Stimulated activated CD4-positive, alpha-beta T cell treated with anti-CD3 and anti-CD28 coated beads, Interleukin-1b, Interleukin-23, amount 100 ng/mL, for 48 hours (primary cell): ENCODE results near the gene GGNBP2.
A peak's percentile ranks its signal among the peaks of the same experiment; 100 is the strongest.
"Not testable (repeated sequence)": the region's sequence is repeated elsewhere in the genome, so short reads cannot be mapped to it uniquely, and the experiment has no call there.

Source experiments
- DNase-seq: peaks from one replicate; pipeline ENCODE4 v3.0.0-alpha.2; 2020

GGNBP2 gene, protein sequence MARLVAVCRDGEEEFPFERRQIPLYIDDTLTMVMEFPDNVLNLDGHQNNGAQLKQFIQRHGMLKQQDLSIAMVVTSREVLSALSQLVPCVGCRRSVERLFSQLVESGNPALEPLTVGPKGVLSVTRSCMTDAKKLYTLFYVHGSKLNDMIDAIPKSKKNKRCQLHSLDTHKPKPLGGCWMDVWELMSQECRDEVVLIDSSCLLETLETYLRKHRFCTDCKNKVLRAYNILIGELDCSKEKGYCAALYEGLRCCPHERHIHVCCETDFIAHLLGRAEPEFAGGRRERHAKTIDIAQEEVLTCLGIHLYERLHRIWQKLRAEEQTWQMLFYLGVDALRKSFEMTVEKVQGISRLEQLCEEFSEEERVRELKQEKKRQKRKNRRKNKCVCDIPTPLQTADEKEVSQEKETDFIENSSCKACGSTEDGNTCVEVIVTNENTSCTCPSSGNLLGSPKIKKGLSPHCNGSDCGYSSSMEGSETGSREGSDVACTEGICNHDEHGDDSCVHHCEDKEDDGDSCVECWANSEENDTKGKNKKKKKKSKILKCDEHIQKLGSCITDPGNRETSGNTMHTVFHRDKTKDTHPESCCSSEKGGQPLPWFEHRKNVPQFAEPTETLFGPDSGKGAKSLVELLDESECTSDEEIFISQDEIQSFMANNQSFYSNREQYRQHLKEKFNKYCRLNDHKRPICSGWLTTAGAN

DNA sequence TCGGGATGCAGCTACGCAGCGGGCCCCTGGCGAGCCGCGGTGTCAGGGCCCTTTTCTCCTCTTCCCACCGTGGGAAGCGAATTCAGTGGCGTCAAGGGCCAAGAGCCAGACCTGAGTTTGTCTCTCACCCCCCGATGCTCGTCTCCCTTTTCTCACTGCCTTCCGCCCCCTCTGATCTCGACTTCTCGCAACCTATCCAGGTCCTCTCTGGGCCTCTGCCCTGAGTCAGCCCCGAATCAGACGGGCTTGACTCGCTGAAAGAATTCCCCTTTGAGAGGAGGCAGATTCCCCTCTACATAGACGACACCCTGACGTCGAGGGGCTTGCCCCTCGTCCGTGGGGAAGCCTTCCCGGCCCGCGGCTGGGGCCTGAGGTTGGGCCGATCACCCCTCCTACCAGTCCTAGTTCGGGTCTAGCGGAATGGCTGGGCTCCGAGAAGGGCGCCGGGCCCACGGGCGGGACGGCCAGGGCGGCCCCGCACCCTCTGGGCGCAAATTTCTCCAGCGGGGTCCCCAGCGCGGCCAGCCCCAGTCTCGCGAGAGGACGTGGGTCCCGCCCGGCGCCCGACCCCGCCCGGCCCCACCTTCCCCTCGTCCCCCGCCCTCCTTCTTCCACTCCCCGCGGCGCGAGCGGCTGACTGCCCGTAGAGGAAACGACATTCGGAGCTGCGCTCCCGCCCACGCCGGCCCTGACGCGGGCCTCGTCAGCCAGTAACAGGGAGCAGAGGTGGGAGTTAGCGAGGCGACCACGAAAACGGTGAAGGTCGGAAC, at the start of gene GGNBP2:
Gene GGNBP2 (plus strand): TSS at position 613 of the 770 bp plus-strand sequence. CDS start 806 bp downstream, outside the sequence.
- DNase-seq, result peak; percentile 90

GRCh38 chr17:36495076-36495578, 49.6 kb upstream of the GGNBP2 start:
- no peak for DNase-seq

DNA sequence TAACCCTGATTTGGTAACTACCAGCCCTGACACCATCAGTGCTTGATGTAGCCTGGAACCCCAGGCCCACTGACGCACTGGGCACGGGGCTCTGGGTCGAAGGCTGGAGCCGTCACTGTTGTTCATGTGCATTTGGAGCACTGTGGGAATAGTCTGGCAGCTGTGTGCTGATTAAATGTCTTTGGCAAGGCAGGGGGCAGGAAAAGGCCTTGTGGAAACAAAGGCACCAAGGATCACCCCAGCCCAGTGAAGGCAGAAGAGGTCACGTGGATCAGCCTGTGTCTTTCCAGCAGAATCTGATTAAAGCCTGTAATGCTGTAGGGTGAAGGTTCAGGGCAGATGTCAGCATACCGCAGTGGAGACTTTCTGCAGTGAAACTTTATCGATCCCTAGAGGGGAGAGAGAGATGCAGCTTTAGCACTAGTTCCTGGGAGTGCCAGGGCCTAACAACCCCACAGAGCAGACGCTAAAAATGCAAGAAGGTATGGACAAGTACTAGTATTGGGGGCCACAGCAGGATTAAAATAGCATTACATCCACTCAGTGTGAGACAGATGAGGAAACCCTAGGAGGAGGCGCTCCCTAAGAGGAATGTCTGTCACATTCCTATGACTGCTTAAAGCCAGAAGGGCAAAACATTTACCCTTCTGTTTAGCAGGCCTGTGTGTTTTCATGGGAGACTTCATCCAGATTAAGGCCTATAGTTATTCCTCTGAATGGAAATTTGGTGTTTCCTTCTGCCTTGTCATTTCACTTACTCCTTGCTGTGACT, 48.5 kb upstream of the GGNBP2 start:
- no peak for DNase-seq

GRCh38 chr17:36498155-36498554, 46.6 kb upstream of the GGNBP2 start:
- no peak for DNase-seq

GRCh38 chr17:36498560-36499300, 46.0 kb upstream of the GGNBP2 start:
- no peak for DNase-seq

DNA sequence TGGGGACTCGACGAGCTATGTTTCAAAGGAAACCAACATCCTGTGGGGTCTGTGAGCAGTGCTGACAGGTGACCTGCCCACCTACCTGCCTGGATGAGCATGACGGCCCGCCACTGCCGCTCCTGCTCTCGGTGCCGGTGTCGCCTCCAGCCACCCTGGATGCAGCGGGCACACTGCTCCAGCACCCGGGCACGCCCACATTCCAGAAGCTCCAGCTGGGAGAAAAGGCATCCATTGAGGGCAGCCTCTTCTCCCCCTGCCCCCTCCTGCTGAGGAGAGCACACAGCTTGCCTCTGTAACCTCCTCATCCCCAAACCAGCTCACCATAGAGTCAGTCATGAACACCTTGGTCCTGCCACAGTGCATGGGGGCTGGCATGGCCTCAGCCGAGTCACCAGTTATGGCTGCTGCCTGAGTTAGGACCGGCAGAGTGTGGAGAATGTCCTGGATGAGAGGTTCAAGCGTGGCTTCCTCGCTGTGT, 43.9 kb upstream of the GGNBP2 start:
- no peak for DNase-seq

DNA sequence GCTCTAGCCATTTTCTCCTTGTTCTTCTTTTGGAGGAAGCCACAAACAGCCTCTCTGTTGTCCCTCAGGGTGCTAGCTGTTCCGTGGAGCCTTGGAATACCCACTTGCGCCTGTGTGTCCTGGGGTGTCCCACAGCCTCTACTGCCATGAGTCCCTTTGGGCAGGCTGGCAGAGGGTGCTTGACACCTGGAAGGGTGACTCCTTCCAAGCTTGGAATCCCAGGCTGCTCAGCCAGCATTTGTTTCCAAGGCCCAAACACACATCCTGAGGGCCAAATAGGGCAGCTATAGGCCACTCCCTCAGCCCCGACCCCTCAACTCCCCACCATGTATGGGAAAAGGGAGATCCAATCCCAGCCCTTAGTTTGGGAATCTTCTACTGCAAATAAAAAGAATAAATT, 43.4 kb upstream of the GGNBP2 start:
- no peak for DNase-seq

GRCh38 chr17:36501963-36502362, 42.8 kb upstream of the GGNBP2 start:
- no peak for DNase-seq

DNA sequence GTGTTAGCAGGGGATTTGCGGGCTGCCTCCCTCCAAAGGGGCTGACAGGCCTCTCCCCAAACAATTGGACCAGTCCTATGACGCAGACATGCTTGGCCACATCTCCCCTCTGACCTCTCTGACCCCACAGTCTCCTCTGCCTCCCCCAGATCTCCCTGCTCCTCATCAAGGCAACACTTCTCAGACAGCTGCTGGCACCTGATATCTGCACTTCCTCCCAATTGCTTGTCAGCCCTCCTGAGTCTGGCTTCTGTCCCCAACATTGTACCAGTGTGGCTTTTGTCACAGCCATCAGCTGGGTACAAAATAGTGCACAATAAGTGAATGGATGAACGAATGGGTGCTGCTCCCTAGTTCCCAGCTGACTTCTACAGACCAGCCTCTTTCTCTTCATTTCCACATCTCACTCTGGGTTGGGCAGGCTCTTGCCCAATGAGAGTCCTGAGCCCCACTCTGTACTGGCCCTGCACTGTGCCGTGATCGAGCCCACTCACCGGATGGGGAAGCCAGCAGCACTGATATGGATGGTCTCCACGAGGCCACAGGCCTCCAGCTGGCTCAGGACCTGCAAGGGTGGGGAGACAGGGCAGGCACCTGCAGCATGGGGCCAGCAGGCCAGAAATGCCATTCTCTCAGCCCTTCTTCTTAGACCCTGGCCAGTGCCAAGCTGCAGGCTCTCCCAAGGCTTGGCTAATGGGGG, 41.1 kb upstream of the GGNBP2 start:
- no peak for DNase-seq

DNA sequence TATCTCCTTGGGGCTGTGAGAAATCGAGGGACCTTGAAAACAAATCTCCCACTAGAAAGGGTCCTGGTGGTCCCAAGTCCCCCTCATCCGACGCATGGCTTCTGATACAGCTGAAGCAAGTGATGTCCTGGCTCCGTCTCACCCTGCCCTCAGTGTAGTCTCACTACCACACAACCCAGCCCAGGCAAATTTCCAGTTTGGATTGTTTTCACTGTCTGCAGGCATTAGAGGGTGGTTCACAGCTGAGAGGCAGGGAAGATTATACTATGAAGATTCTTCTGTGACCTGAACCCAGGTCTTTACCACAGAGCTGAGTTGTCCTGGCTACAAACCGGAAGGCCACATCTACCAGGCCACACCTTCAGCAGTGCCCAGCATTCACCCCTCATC, 40.6 kb upstream of the GGNBP2 start:
- no peak for DNase-seq

DNA sequence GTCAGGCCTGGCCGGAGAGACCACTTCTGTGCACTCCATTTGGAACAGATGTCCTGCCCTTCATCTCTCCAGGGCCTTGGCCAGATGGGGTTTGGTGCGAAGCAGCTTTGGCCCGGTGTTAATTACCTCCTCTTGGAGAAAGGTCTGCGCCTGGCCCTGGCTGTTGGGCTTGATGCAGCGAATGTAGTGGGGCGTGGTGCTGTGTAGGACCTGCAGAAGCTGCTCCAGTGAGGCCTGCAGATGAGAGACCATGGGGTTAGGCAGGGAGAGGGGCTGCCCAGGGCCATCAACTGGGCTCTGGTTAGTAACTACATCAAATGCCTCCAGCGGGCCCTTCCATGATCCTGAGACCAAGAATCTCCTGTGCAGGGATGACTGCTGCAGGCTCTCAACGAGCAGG, 39.5 kb upstream of the GGNBP2 start:
- no peak for DNase-seq

GRCh38 chr17:36506249-36506826, 38.4 kb upstream of the GGNBP2 start:
- DNase-seq, result no peak

- no peak for DNase-seq
These were observed 37.9 kb upstream of the GGNBP2 start for GRCh38 chr17:36506831-36507230.

DNA sequence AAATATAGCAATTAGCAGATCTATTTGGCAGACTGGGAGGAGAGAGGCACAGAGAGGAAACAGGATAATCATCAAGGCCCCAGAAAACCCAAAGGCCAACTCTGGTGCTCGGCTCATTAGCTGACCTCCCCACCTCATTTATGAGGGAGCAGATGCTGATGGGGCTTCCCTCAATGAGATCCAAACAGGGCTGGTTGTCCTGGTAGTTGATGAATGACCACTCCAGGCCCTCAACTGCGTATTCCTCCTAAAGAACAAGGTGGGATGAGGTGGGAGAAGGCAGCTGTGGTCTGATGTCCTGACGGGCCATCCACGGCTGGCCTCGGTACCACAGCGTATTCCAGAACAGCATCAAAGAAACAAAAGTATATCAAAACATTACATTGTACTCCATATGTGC, 37.5 kb upstream of the GGNBP2 start:
- no peak for DNase-seq

- DNase-seq, result not testable (repeated sequence)
These were observed 36.3 kb upstream of the GGNBP2 start for GRCh38 chr17:36508439-36508838.

DNA sequence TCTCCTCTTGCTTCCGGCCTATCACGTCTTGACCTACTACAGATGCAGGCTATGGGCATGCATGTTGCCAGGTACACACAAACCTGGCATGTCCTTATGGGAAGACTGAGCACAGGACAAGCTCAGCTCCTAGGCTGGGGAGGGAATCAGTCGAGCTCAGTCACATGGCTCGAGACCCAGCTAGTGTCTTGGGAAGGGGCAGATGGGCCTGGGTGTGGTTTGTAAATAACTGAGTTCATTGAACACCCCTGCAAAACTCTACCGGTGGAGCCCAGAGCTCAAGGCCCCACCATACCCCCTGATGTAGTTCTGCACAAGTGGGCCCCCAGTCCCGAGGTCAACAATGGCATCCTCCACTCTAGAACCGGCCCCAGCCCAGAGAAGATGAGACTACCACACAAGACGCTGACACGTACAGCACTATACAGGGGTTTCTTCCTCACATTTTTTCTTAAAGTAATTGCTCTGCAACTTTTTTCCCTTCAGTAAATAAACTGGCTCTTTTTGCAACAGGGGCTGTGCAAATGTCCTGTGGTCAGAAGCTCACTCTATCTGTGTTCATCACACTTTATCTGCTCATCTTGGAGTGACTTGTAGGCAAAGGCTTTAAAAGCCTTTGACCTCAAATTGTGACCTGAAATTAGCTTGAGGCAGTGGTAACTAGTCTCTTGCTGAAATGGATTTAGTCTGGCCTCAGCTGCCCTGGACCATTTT, 35.3 kb upstream of the GGNBP2 start:
- no peak for DNase-seq

- DNase-seq, result no peak
These were observed 34.1 kb upstream of the GGNBP2 start for GRCh38 chr17:36510636-36511035.

GRCh38 chr17:36511216-36511615, 33.5 kb upstream of the GGNBP2 start:
- DNase-seq, result no peak

DNA sequence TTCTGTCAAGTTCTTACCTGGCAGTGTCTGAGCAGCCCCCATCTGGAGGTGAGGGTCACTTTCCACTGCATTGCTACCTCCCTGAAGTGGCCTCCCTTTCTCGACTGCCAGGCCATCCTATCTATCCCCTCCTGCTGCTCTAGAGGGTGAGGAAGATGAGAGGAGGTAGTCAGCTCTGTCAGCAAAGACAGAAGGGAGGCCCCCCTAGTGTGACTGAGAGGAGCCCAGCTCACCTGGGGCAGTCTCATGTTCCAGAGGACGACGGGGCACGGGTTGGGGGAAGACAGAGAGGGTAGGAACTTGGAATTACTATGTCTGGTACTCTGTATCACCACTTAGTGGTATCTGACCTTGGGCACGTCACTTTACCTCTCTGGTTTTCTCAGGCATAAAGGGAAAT, 32.1 kb upstream of the GGNBP2 start:
- DNase-seq, result no peak

DNA sequence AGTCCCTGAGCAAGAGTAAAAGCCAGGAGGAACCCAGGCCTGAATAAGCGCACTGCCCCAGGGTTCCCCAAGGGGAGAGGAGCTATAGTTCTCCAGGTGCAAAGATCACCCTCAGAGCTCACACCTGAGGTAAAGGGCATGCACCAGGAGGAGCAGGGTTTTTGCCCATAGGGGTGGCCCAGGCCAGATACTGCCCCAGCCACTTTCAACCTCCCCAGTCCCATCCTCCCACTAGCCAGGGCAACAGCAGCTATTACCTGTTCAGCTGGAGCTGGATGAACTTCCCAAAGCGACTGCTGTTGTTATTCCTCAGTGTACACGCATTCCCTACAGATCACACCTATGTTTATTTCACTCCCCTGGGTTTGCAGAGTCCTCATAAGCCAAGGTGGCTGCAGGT, 29.9 kb upstream of the GGNBP2 start:
- no peak for DNase-seq
